BLaER1 treated with 17β-estradiol and CSF1 and Interleukin-3, amounts not matched to agents 10 nM and 100 nM (cell line): ENCODE data around the gene XRCC4.

Experiments used
- H3K27ac ChIP-seq, 11 experiments: shearing (Covaris generic); formaldehyde crosslinking; 2 replicates each; pipeline ENCODE4 v1.8.1; 2022
- H3K27me3 ChIP-seq, 11 experiments: shearing (Covaris generic); formaldehyde crosslinking; 2 replicates each; pipeline ENCODE4 v1.8.1; 2022
- H3K36me3 ChIP-seq, 11 experiments: shearing (Covaris generic); formaldehyde crosslinking; 2 replicates each; pipeline ENCODE4 v1.8.1; 2022
- H3K4me1 ChIP-seq, 10 experiments: shearing (Covaris generic); formaldehyde crosslinking; 2 replicates each; pipeline ENCODE4 v1.8.1; 2022
- H3K4me2 ChIP-seq, 11 experiments: shearing (Covaris generic); formaldehyde crosslinking; 2 replicates each; pipeline ENCODE4 v1.8.1; 2022
- H3K4me3 ChIP-seq, 10 experiments: shearing (Covaris generic); formaldehyde crosslinking; 2 replicates each; pipeline ENCODE4 v1.8.1; 2022
- H3K9ac ChIP-seq, 11 experiments: shearing (Covaris generic); formaldehyde crosslinking; 2 replicates each; pipeline ENCODE4 v1.8.1; 2022
- H3K9me3 ChIP-seq, 11 experiments: shearing (Covaris generic); formaldehyde crosslinking; replicated peaks in 1 of 11; 2 replicates each; pipeline ENCODE4 v1.8.1; 2022
- H4K20me1 ChIP-seq, 11 experiments: shearing (Covaris generic); formaldehyde crosslinking; 2 replicates each; pipeline ENCODE4 v1.8.1; 2022
- Cebpa-rat ChIP-seq, 11 experiments: shearing (Covaris generic); IDR thresholded peaks; 2 replicates each; pipeline ENCODE4 v1.8.1; 2022

Gene XRCC4

DNA sequence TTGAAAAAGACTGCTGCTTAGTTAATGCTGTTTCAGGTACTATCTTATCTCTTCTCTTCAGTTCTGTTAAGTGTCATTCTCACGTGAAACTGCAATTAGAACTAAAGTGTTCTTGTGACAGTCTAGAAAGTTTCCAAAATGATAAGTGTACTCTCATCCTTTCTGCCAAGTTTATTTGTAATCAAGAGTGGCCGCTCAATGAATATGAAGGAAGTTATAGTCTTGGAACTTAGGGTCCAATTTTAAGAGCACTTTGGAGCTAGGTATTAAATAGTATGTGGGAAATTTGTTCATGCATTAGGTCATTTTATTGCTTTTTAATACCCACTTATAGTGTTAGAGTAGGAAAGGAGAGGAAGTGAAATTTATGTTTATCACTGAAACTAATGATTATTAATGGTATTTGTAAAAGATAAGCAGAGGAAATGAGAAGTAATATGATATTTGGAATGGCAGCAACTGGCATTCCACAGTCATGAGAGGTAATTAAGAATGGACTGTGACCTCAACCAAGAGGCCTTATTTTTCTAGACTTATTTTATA is 20.4 kb downstream of the XRCC4 start:
- Histone ChIP-seq H3K4me3 (no peak overlapping the region), H3K27me3 (no peaks in the 10 kb centered on the region), H3K4me1 (peaks cover 0 to 34% (median 4%) of the 10 kb centered on the region in 10 experiments; a peak in 12 of 20 replicates), H3K9me3 (peaks cover 23 to 35% (median 33%) of the 10 kb centered on the region in 11 experiments), H3K36me3 (peaks cover 0 to 14% (median 10%) of the 10 kb centered on the region in 11 experiments; a peak in 10 of 22 replicates), H3K4me2 (peak overlapping the region in 1 of 11 experiments; percentile 9; a peak in 1 of 22 replicates), H3K9ac (no peak overlapping the region), H4K20me1 (no peaks in the 10 kb centered on the region), H3K27ac (no peak overlapping the region)
- no peak for TF ChIP-seq Cebpa-rat (IDR thresholded peaks at IDR 0.05)

GRCh38 chr5:83099001-83099400 is 21.7 kb downstream of the XRCC4 start:
- Histone ChIP-seq H3K36me3 (peaks cover 0 to 14% (median 6%) of the 10 kb centered on the region in 11 experiments; a peak in 6 of 22 replicates), H3K4me2 (no peak overlapping the region), H3K4me3 (no peak overlapping the region), H3K27me3 (no peaks in the 10 kb centered on the region), H3K9me3 (peaks cover 10 to 23% (median 20%) of the 10 kb centered on the region in 11 experiments), H3K9ac (no peak overlapping the region), H4K20me1 (no peaks in the 10 kb centered on the region), H3K27ac (no peak overlapping the region), H3K4me1 (peaks cover 0 to 31% (median 0%) of the 10 kb centered on the region in 10 experiments; a peak in 7 of 20 replicates)
- no peak for TF ChIP-seq Cebpa-rat (IDR thresholded peaks at IDR 0.05)

- H3K27me3 ChIP-seq: no peaks in the 10 kb centered on the region
- no peak for TF ChIP-seq Cebpa-rat (IDR thresholded peaks at IDR 0.05)
- no peak overlapping the region for H3K4me2 ChIP-seq
- no peak overlapping the region for H3K4me3 ChIP-seq
- H3K36me3 ChIP-seq: peaks cover 0 to 14% (median 6%) of the 10 kb centered on the region in 11 experiments; a peak in 6 of 22 replicates
- peaks cover 7 to 20% (median 18%) of the 10 kb centered on the region in 11 experiments for H3K9me3 ChIP-seq
- peaks cover 0 to 31% (median 0%) of the 10 kb centered on the region in 10 experiments; a peak in 7 of 20 replicates for H3K4me1 ChIP-seq
- H4K20me1 ChIP-seq: no peaks in the 10 kb centered on the region
- H3K27ac ChIP-seq: no peak overlapping the region
- H3K9ac ChIP-seq: no peak overlapping the region
These were observed 22.1 kb downstream of the XRCC4 start for GRCh38 chr5:83099445-83099844.

GRCh38 chr5:83101514-83101913 is 24.2 kb downstream of the XRCC4 start:
- no peak for TF ChIP-seq Cebpa-rat (IDR thresholded peaks at IDR 0.05)
- H3K27ac ChIP-seq: no peak overlapping the region
- no peaks in the 10 kb centered on the region for H3K9me3 ChIP-seq

DNA sequence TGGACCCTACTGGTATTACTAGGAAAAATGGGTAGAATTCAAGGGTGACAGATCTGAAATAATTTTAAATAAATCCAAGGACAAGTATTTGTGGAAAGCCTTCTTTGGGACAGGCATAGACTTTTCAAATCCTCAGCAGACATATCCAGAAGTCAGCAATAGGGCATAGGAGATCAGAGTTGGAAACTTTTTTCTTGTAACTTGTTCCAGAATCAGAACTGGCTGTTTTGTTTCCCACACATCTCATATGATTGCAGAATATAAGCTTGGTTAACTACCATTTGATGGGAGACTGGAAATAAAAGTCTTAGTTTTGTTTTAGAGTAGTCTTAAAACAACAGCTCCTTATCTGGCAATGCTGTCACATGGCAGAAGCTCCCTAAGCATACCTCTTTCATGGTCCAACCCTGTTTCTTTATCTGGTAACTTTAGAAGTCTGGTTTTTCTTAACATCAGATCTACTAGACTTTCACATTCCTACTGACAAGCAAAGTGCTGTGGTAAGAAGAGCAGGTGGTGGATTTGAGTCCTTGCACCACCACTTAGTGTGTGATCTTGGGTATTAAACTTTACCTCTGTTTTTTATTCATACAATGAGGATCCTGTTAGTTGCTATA is 25.1 kb downstream of the XRCC4 start:
- Histone ChIP-seq H4K20me1 (no peaks in the 10 kb centered on the region), H3K4me2 (no peak overlapping the region), H3K4me1 (peaks cover 0 to 8% (median 0%) of the 10 kb centered on the region in 10 experiments; a peak in 4 of 20 replicates), H3K36me3 (peaks cover 0 to 16% (median 0%) of the 10 kb centered on the region in 11 experiments; a peak in 3 of 22 replicates), H3K9ac (no peak overlapping the region), H3K27me3 (no peaks in the 10 kb centered on the region), H3K27ac (no peak overlapping the region), H3K4me3 (no peak overlapping the region), H3K9me3 (no peaks in the 10 kb centered on the region)
- no peak for TF ChIP-seq Cebpa-rat (IDR thresholded peaks at IDR 0.05)

More at GRCh38 chr5:83101514-83101913, 24.2 kb downstream of the XRCC4 start:
- Histone ChIP-seq H3K4me1 (peaks cover 0 to 18% (median 0%) of the 10 kb centered on the region in 10 experiments; a peak in 6 of 20 replicates), H4K20me1 (no peaks in the 10 kb centered on the region), H3K36me3 (peaks cover 0 to 9% (median 0%) of the 10 kb centered on the region in 11 experiments; a peak in 3 of 22 replicates), H3K27me3 (no peaks in the 10 kb centered on the region), H3K4me2 (no peak overlapping the region), H3K9ac (no peak overlapping the region), H3K4me3 (no peak overlapping the region)

GRCh38 chr5:83104021-83104420 is 26.7 kb downstream of the XRCC4 start:
- no peak for TF ChIP-seq Cebpa-rat (IDR thresholded peaks at IDR 0.05)
- no peaks in the 10 kb centered on the region for H4K20me1 ChIP-seq

DNA sequence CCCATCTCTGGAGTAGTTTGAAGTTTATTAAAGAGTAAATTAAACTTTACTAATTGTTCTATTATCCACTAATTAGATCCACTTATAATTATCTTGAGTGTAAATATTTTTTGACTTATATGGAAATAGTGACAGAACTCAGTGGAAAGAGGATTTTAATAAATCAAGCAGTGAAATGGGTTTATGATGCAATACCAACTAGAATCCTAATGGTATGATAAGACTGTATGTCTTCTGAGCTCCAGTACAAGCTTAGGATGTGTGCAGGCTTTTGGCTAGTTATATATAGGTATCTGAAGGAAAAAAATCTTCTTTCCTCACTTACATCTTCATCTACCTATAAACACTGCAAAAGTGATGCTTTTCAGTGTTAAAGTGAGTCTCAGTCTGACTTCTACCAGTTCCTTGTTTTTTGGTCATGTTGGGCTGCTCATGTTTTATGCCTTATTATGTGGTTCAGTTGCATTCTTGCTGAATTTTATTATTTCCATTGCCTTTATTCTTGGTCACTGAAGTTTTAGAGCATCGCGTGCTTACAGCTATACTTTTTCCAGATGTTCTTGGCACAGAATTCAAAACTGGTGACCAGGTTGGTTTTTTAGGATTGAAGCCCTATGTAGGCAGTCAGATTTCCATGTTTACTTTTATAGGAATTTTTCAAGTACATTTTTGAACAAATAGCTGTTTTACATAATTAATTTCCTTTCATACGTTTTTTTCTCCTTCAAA is 30.5 kb downstream of the XRCC4 start:
- Histone ChIP-seq H3K9ac (no peak overlapping the region), H3K9me3 (peaks cover 7 to 9% (median 8%) of the 10 kb centered on the region in 11 experiments), H3K27ac (no peak overlapping the region), H3K4me3 (no peak overlapping the region), H3K4me1 (no peaks in the 10 kb centered on the region), H3K36me3 (peaks cover 8 to 35% (median 9%) of the 10 kb centered on the region in 11 experiments; a peak in 21 of 22 replicates), H3K4me2 (no peak overlapping the region), H4K20me1 (no peaks in the 10 kb centered on the region), H3K27me3 (no peaks in the 10 kb centered on the region)
- no peak for TF ChIP-seq Cebpa-rat (IDR thresholded peaks at IDR 0.05)

More at GRCh38 chr5:83104021-83104420, 26.7 kb downstream of the XRCC4 start:
- Histone ChIP-seq H3K4me2 (no peak overlapping the region), H3K36me3 (peaks cover 0 to 24% (median 0%) of the 10 kb centered on the region in 11 experiments; a peak in 4 of 22 replicates), H3K9ac (no peak overlapping the region), H3K27ac (no peak overlapping the region), H3K4me3 (no peak overlapping the region), H3K27me3 (no peaks in the 10 kb centered on the region), H3K9me3 (no peaks in the 10 kb centered on the region), H3K4me1 (no peaks in the 10 kb centered on the region)

DNA sequence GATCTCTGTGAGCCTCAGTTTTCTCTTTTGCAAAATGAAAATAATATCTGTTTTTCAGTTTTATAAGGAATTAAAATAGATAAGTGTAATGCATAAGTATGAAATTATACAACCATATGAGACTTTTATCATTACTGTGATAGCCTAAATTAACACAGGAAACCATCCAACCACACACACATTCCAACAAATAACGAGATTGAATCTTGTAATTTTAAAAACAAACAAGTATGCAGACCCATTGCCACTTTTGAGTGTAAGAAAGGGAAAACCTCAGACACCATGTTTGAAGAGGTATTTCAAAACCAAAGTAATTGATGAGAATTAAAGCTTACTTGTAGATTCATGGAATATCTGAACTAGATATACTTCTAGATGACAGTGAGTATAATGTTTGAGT is 32.0 kb downstream of the XRCC4 start:
- Histone ChIP-seq H3K27ac (no peak overlapping the region), H3K4me2 (no peak overlapping the region), H3K9me3 (peaks cover 22 to 24% (median 23%) of the 10 kb centered on the region in 11 experiments), H4K20me1 (no peaks in the 10 kb centered on the region), H3K9ac (no peak overlapping the region), H3K36me3 (peaks cover 22 to 50% (median 24%) of the 10 kb centered on the region in 11 experiments), H3K4me1 (no peaks in the 10 kb centered on the region), H3K27me3 (no peaks in the 10 kb centered on the region), H3K4me3 (no peak overlapping the region)
- TF ChIP-seq Cebpa-rat (IDR thresholded peaks at IDR 0.05): no peak

GRCh38 chr5:83115816-83116215 is 38.5 kb downstream of the XRCC4 start:
- Histone ChIP-seq H4K20me1 (no peaks in the 10 kb centered on the region), H3K4me3 (no peak overlapping the region), H3K9ac (no peak overlapping the region), H3K4me2 (no peak overlapping the region), H3K4me1 (no peaks in the 10 kb centered on the region), H3K27me3 (no peaks in the 10 kb centered on the region), H3K27ac (no peak overlapping the region), H3K9me3 (peaks cover 30 to 46% (median 43%) of the 10 kb centered on the region in 11 experiments), H3K36me3 (peaks cover 37 to 71% (median 42%) of the 10 kb centered on the region in 11 experiments)
- TF ChIP-seq Cebpa-rat (IDR thresholded peaks at IDR 0.05): no peak
